GM15510 (cell line): ENCODE data around the gene DNAH14.

Experiments
- POLR2A ChIP-seq: IDR thresholded peaks from 3 replicates; pipeline ENCODE4 v1.6.1; 2011; ENCODE audit warnings: borderline replicate concordance; ENCODE audit not compliant: insufficient read length; ENCODE audit errors: extremely low read depth

The DNAH14 gene

DNA sequence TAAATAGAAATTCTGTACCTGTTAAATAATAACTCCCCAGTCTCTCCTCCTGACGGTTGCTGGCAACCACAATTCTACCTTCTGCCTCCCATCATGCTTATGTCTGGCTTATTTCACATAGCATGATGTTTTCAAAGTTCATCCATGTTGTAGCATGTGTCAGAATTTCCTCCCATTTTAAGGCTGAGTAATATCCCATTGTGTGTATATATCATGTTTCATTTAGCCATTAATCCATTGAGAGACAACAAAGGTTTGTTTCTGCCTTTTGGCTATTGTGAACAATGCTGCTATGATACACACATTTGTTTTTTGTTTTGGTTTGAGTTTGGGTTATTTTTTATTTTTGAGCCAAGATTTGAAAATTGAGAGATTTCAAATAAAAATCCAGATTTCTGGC lies 426.4 kb downstream of the DNAH14 start:
- no peak for TF ChIP-seq POLR2A

DNA sequence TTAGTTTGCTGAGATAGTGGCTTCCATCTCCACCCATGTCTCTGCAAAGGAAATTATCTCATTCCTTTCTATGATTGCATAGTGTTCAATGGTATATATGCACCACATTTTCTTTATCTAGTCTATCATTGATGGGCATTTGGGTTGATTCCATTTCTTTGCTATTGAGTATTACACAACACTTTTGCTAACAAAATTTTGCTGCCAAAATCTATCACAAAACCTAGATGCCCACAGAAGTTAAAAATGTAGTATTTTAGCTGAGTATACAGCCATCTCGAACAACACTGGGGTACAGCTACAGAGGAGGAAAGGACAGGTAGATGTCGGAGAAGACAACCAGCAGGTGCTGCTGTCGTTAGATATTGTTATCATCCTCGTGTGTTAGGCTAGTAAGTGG lies 430.6 kb downstream of the DNAH14 start:
- no peak for TF ChIP-seq POLR2A

GRCh38 chr1:225361176-225361575 lies 431.7 kb downstream of the DNAH14 start:
- no peak for TF ChIP-seq POLR2A

DNA sequence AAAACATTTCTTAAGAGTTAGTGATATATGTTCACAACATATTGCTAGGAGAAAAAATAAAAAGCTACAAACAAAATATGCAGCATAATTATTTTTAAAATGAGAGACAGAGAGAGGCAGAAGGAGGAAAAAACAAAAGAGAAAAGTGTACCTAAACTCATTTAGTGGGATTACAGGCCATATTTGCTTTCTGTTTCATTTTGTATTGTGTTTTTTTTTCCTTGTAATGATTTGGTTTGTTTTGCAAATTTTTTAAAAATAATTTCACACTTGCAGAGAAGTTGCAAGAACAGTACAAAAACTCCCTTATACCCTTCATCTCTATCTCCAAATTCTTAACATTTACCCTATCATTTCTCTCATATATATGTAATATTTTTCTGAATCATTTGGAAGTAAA lies 433.3 kb downstream of the DNAH14 start:
- no peak for TF ChIP-seq POLR2A

DNA sequence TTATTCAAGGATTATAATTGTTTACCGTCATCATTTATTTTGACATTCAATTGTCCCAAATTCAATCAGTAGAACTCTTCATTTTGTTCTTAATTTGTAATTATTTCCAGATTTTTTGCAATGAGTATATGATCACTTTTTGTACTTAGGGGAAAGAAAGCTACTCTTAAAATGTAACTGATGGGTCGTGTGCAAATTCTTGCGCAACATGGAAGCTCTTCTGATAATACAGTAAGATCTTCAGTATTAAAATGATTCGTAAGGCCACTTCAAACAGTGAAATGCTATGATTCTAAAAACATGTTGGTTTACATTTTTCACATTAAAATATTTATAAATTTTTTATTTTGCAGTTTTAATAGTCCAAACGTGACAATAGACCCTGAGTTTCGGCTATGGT lies 435.0 kb downstream of the DNAH14 start:
- no peak for TF ChIP-seq POLR2A

- no peak for TF ChIP-seq POLR2A
Observed at GRCh38 chr1:225366018-225366417, 436.5 kb downstream of the DNAH14 start.

DNA sequence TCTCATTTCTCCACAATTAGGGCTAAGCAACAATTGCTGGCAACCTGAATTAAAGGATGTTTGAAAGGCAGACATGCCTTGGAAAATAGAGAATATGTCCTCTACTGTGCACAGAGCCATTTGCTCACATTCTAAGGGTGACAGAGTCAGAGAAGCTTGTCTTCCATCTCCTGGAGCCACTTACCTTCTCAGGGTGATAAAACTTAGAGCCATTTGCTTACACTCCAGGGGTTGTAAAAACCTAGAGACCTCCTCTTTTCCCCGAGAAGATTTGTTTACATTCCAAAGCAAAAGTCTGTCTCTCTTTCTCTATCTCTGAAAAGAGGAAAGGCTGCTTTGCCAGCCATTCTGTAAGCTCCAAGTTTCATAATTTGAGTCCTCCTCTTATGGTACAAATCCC lies 437.1 kb downstream of the DNAH14 start:
- no peak for TF ChIP-seq POLR2A

GRCh38 chr1:225368036-225368552 lies 438.6 kb downstream of the DNAH14 start:
- no peak for TF ChIP-seq POLR2A

GRCh38 chr1:225371366-225372010 lies 442.0 kb downstream of the DNAH14 start:
- TF ChIP-seq POLR2A, result no peak

DNA sequence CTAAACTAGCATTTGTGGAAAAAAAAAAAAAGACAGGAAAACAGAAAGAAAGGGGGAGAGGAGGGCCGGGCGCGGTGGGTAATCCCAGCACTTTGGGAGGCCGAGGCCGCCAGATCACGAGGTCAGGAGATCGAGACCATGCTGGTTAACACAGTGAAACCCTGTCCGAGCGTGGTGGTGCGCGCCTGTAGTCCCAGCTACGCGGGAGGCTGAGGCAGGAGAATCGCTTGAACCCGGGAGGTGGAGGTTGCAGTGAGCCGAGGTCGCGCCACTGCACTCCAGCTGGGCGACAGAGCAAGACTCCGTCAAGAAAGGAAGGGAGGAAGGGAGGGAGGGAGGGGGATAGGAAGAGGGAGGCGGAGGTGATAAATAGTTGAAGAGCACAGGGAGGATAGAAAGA lies 443.7 kb downstream of the DNAH14 start:
- no peak for TF ChIP-seq POLR2A

- no peak for TF ChIP-seq POLR2A
Observed at GRCh38 chr1:225374996-225375395, 445.5 kb downstream of the DNAH14 start.

GRCh38 chr1:225378880-225379279 lies 449.4 kb downstream of the DNAH14 start:
- no peak for TF ChIP-seq POLR2A

DNA sequence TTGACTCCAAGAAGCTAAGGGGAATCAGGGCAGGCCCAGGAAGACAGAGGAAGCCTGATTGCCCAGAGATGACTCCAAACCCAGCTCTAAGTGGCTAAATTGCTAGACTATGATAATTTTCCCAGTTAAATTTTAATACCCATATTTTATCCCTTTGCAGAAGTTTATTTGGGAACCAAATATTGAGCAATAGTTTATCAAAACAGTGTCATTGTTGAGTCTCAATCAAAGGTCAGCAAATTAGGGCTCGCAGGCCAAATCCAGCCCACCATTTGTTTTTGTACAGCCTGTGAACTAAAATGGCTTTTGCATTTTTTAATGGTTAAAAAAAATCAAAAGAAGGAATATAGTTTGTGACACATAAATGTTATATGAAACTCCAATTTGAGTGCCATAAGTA lies 451.2 kb downstream of the DNAH14 start:
- no peak for TF ChIP-seq POLR2A

DNA sequence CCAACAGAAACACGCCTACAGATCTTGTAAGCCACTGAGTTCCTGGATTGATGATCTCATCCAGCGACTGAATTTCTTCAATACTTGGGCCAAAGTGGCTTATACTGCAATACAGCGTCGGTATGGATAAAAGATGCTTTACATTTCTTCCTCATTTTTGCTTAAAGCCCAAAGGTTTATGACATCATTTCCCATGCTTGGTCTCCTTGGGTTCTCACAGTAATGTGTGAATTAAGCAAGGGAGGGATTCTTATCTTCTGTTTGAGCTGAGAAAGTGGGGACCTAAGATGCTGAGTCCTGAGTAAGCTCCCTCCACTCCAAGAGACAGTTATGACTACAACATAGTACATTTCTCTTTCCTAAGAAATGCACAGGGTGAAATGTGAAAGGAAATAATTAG lies 458.9 kb downstream of the DNAH14 start:
- TF ChIP-seq POLR2A, result no peak

- TF ChIP-seq POLR2A, result no peak
Observed at GRCh38 chr1:225389843-225390242, 460.4 kb downstream of the DNAH14 start.

DNA sequence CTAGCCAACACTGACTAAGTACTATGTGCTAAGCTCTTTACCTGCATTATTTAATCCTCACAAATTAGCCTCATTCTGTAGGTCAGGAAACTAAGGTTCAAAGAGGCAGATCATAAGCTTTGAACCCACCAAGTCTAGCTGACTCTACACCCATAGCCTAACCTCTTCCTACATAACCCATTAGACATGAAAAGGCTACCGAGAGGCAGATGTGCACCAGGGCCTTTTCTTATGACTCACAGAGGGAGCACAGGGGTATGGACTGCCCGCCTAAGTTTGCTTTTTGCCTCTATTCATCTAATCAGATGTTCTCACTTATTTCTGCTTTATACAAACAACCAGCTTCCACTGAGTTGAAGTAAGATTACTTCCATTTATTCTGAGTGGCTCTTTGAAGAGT lies 466.9 kb downstream of the DNAH14 start:
- no peak for TF ChIP-seq POLR2A

DNA sequence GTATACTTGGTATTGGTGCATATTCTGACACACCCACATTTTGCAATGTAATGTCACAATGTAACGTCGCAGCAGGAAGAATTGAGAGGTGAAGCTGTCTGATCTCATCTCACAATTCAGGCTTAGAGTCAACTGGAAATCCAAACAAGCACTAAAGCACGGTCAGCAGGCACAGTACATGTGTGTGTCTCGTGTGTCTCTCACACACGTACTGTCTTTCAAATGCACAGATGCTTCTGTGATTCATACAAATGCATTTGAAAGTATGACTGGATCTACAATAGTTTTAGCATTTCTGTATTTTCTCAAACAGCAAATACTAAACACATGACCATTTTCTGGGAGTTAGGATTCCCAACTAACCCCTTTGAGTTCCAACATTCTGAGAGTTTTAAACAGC lies 471.5 kb downstream of the DNAH14 start:
- no peak for TF ChIP-seq POLR2A

GRCh38 chr1:225406976-225407725 lies 477.7 kb downstream of the DNAH14 start:
- no peak for TF ChIP-seq POLR2A
